B cell (primary cell): Measurements from ENCODE around the gene KCNQ5. TPM values are rescaled to one million over a fixed set of nuclear protein-coding genes. Genes with fewer than 3 reads are reported as not detected.

ENCODE experiments used
- ATAC-seq: fragments of 200-7000 bp; cut with Tn5 transposase; one replicate; pipeline ENCODE4 v1.10.0; 2021; ENCODE audit warnings: low read depth, mild to moderate bottlenecking, moderate number of reproducible peaks, moderate library complexity
- CTCF ChIA-PET: fragments of 350-600 bp; sonication (Branson Sonifier 250); formaldehyde crosslinking; loops from one replicate; lab custom pipeline; 2021; ENCODE audit warnings: antibody characterized with exemption, inconsistent platforms; lab: Charles Lee
- POLR2A ChIA-PET: fragments of 350-600 bp; sonication (Branson Sonifier 250); formaldehyde crosslinking; loops from one replicate; lab custom pipeline; 2021; ENCODE audit warnings: antibody characterized with exemption; lab: Charles Lee
- DNase-seq: peaks from one replicate; pipeline ENCODE4 v3.0.0; 2013
- H2AFZ ChIP-seq: 2 replicates; pipeline ENCODE4 v1.6.1; 2012; ENCODE audit warnings: mild to moderate bottlenecking, low read depth, low read length; ENCODE audit not compliant: insufficient read depth, poor library complexity, severe bottlenecking
- H3K27ac ChIP-seq, 2 donors: 1 replicate in 1 of 2; 2 replicates in 1 of 2; pipeline ENCODE4 v1.5.1; 2012 to 2013; ENCODE audit warnings: low read length in 2 of 2, mild to moderate bottlenecking in 2 of 2, moderate library complexity in 1 of 2
- H3K27me3 ChIP-seq, 4 experiments: fragments of 200-600 bp in 1 of 4; sonication (generic) in 1 of 4; replicated peaks in 1 of 4; 1 replicate in 2 of 4; 2 replicates in 2 of 4; pipeline versions ENCODE4 v1.6.1 to v1.7.0; 2013 to 2016; ENCODE audit warnings: low read length in 3 of 4, mild to moderate bottlenecking in 2 of 4, mixed read lengths in 1 of 4, moderate library complexity in 1 of 4; ENCODE audit not compliant: insufficient read depth in 4 of 4, control insufficient read depth in 3 of 4; ENCODE audit errors: control extremely low read depth in 1 of 4
- H3K36me3 ChIP-seq, 2 experiments: replicated peaks in 1 of 2; 1 replicate in 1 of 2; 2 replicates in 1 of 2; pipeline versions ENCODE4 v1.6.1 to v1.7.1; 2013; ENCODE audit warnings: low read length in 1 of 2; ENCODE audit not compliant: insufficient read depth in 2 of 2, control insufficient read depth in 1 of 2; ENCODE audit errors: control extremely low read depth in 1 of 2, extremely low read depth in 1 of 2
- H3K4me1 ChIP-seq, 2 donors: fragments of 200-600 bp in 1 of 2; sonication (generic) in 1 of 2; 1 replicate in 1 of 2; 2 replicates in 1 of 2; pipeline versions ENCODE4 v1.5.1 to v1.6.1; 2013 to 2017; ENCODE audit warnings: low read length in 2 of 2; ENCODE audit not compliant: control insufficient read depth in 2 of 2, insufficient read depth in 2 of 2
- H3K4me2 ChIP-seq: replicated peaks from 2 replicates; pipeline ENCODE3; 2012; ENCODE audit warnings: mild to moderate bottlenecking, low read depth, low read length; ENCODE audit not compliant: poor library complexity, severe bottlenecking
- H3K4me3 ChIP-seq, 5 experiments: fragments of 200-600 bp in 1 of 5; sonication (generic) in 1 of 5; 1 replicate in 3 of 5; 2 replicates in 2 of 5; pipeline versions ENCODE4 v1.5.1 to v1.7.0; 2011 to 2016; ENCODE audit warnings: low read length in 4 of 5, mild to moderate bottlenecking in 4 of 5, low read depth in 2 of 5, control low read depth in 1 of 5, moderate library complexity in 1 of 5; ENCODE audit not compliant: insufficient read depth in 1 of 5; ENCODE audit errors: control extremely low read depth in 1 of 5, extremely low read depth in 1 of 5
- H3K79me2 ChIP-seq: fragments of 200-600 bp; sonication (generic); one replicate; pipeline ENCODE4 v1.6.0; 2016; ENCODE audit warnings: low read length; ENCODE audit not compliant: control insufficient read depth, insufficient read depth
- H3K9ac ChIP-seq: fragments of 200-600 bp; sonication (generic); 2 replicates; pipeline ENCODE4 v1.6.1; 2017; ENCODE audit warnings: mild to moderate bottlenecking, low read length, moderate library complexity
- H3K9me3 ChIP-seq, 3 donors: one replicate each; pipeline versions ENCODE4 v1.6.1 to v1.7.1; 2013; ENCODE audit warnings: low read length in 2 of 3; ENCODE audit not compliant: control insufficient read depth in 2 of 3, insufficient read depth in 1 of 3; ENCODE audit errors: control extremely low read depth in 1 of 3
- H4K20me1 ChIP-seq: 2 replicates; pipeline ENCODE4 v1.6.0; 2012; ENCODE audit warnings: mild to moderate bottlenecking, low read length; ENCODE audit not compliant: insufficient read depth, control insufficient read depth, poor library complexity, severe bottlenecking
- H3K27ac Mint-ChIP-seq: one replicate; pipeline ENCODE4 v1.8.0; 2021; ENCODE audit warnings: mixed read lengths
- H3K27me3 Mint-ChIP-seq: one replicate; pipeline ENCODE4 v1.8.0; 2021; ENCODE audit warnings: mixed read lengths
- H3K4me1 Mint-ChIP-seq: one replicate; pipeline ENCODE4 v1.8.0; 2021; ENCODE audit warnings: mixed read lengths
- H3K4me3 Mint-ChIP-seq: one replicate; pipeline ENCODE4 v1.8.0; 2021; ENCODE audit warnings: mixed read lengths
- H3K9me3 Mint-ChIP-seq: one replicate; pipeline ENCODE4 v1.8.0; 2022; ENCODE audit warnings: mixed read lengths; ENCODE audit not compliant: insufficient read depth
- CTCF ChIP-seq: fragments of 200-600 bp; IDR thresholded peaks from one replicate; pipeline ENCODE4 v1.8.0; 2022; ENCODE audit warnings: antibody characterized with exemption, mild to moderate bottlenecking
- EZH2 ChIP-seq: IDR thresholded peaks from 2 replicates; pipeline ENCODE4 v1.6.1; 2012; ENCODE audit warnings: borderline replicate concordance, low read depth, mild to moderate bottlenecking, moderate library complexity, low read length; ENCODE audit not compliant: insufficient read depth, poor library complexity, severe bottlenecking
- WGBS: methylation state at CpG from one replicate; pipeline ENCODE4 v1.1.5; 2013; ENCODE audit warnings: missing lambda C conversion rate; ENCODE audit not compliant: insufficient coverage; 5-methylcytosine and 5-hydroxymethylcytosine counted together
- intact Hi-C: fragments of 100-400 bp; cut with micrococcal nuclease; formaldehyde crosslinking; loops from one replicate; pipeline ENCODE4 v1.10.0; 2022
- polyA plus RNA-seq: library from polyadenylated mRNA; depleted of rRNA; stranded (reverse); fragments of >200 nt; gene quantifications from 2 replicates; pipeline ENCODE4 v1.2.3, GENCODE V29; 2012
- total RNA-seq, 2 donors: library from RNA; stranded (reverse); fragments of 120-200 nt in 1 of 2; gene quantifications; 1 replicate in 1 of 2; 2 replicates in 1 of 2; pipeline versions ENCODE4 v1.2.3 to v1.2.4, GENCODE V29; 2013 to 2022

KCNQ5 gene
- total and polyA plus RNA-seq, 2 donors (not counting 1 experiment from before 2014, with no cell fraction given): 2.3 to 9.4 TPM

GRCh38 chr6:72943699-72944098, 321.8 kb downstream of the KCNQ5 start:
- H3K4me1 Mint-ChIP-seq: no peaks in the 10 kb centered on the region
- Histone ChIP-seq H3K27me3 (no peaks in the 10 kb centered on the region), H4K20me1 (no peaks in the 10 kb centered on the region), H3K9me3 (no peaks in the 10 kb centered on the region), H3K27ac (no peak overlapping the region), H3K4me1 (no peaks in the 10 kb centered on the region), H3K4me2 (no peak overlapping the region), H3K4me3 (no peak overlapping the region), H2AFZ (no peak overlapping the region), H3K36me3 (no peaks in the 10 kb centered on the region), H3K9ac (no peak overlapping the region), H3K79me2 (no peaks in the 10 kb centered on the region)
- intact Hi-C loops: no loop called here
- POLR2A ChIA-PET: no interaction called here
- DNase-seq: no peak
- H3K9me3 Mint-ChIP-seq: no peaks in the 10 kb centered on the region
- no peak overlapping the region for H3K27ac Mint-ChIP-seq
- no peak overlapping the region for H3K4me3 Mint-ChIP-seq
- ATAC-seq: no peak
- CTCF ChIA-PET: no interaction called here
- H3K27me3 Mint-ChIP-seq: no peaks in the 10 kb centered on the region
- TF ChIP-seq EZH2 (no peak), CTCF (no peak)
- WGBS: no CpG with 5 or more reads among the region's 1 CpG

- ChIA-PET CTCF (no interaction called here), POLR2A (no interaction called here)
- H3K4me1 Mint-ChIP-seq: no peaks in the 10 kb centered on the region
- no peaks in the 10 kb centered on the region for H3K36me3 ChIP-seq
- no peak overlapping the region for H3K9ac ChIP-seq
- H3K4me2 ChIP-seq: no peak overlapping the region
- H3K27me3 ChIP-seq: no peaks in the 10 kb centered on the region
- ATAC-seq: no peak
- no peak overlapping the region for H3K27ac Mint-ChIP-seq
- no peak overlapping the region for H3K27ac ChIP-seq
- no peak overlapping the region for H3K4me3 Mint-ChIP-seq
- no peak for DNase-seq
- no peaks in the 10 kb centered on the region for H3K4me1 ChIP-seq
- H3K4me3 ChIP-seq: no peak overlapping the region
- no peaks in the 10 kb centered on the region for H3K79me2 ChIP-seq
- TF ChIP-seq CTCF: no peak
- no peak for TF ChIP-seq EZH2
- intact Hi-C loops: no loop called here
- no peaks in the 10 kb centered on the region for H3K27me3 Mint-ChIP-seq
- H2AFZ ChIP-seq: no peak overlapping the region
- H4K20me1 ChIP-seq: no peaks in the 10 kb centered on the region
- no peaks in the 10 kb centered on the region for H3K9me3 ChIP-seq
- H3K9me3 Mint-ChIP-seq: no peaks in the 10 kb centered on the region
- 89% methylated on average over 1 of the region's 2 CpGs for WGBS
These were observed 322.8 kb downstream of the KCNQ5 start for GRCh38 chr6:72944660-72945059.
